Endodermal cell (in vitro differentiated cells): Measurements from ENCODE around the gene MLST8. TPM values are rescaled to one million over a fixed set of nuclear protein-coding genes. Genes with fewer than 3 reads are reported as not detected.

Experiments
- DNase-seq: peaks from one replicate; pipeline ENCODE4 v3.0.0-alpha.2; 2017
- H3K27ac ChIP-seq: 2 replicates; pipeline ENCODE4 v1.5.1; 2013; ENCODE audit warnings: mild to moderate bottlenecking, low read depth, low read length, moderate library complexity
- H3K27me3 ChIP-seq: 2 replicates; pipeline ENCODE4 v1.6.1; 2013; ENCODE audit warnings: mild to moderate bottlenecking, low read length, moderate library complexity; ENCODE audit not compliant: insufficient read depth, control insufficient read depth, poor library complexity, severe bottlenecking
- H3K36me3 ChIP-seq: 2 replicates; pipeline ENCODE4 v1.7.0; 2013; ENCODE audit warnings: mild to moderate bottlenecking, low read length, moderate library complexity; ENCODE audit not compliant: control insufficient read depth, insufficient read depth
- H3K4me1 ChIP-seq: one replicate; pipeline ENCODE4 v1.7.0; 2013; ENCODE audit warnings: low read length; ENCODE audit not compliant: control insufficient read depth, insufficient read depth
- H3K4me3 ChIP-seq: 2 replicates; pipeline ENCODE4 v1.5.1; 2013; ENCODE audit warnings: mild to moderate bottlenecking, low read length, moderate library complexity
- H3K9ac ChIP-seq: 2 replicates; pipeline ENCODE4 v1.6.1; 2013; ENCODE audit warnings: mild to moderate bottlenecking, low read length, moderate library complexity; ENCODE audit not compliant: poor library complexity, severe bottlenecking; ENCODE audit errors: extremely low read depth
- H3K9me3 ChIP-seq: 2 replicates; pipeline ENCODE4 v1.6.1; 2013; ENCODE audit warnings: mild to moderate bottlenecking, low read length, moderate library complexity; ENCODE audit not compliant: control insufficient read depth
- H3K27ac Mint-ChIP-seq: 2 replicates; pipeline ENCODE4 v1.8.0; 2020; ENCODE audit warnings: mixed read lengths
- H3K27me3 Mint-ChIP-seq: 2 replicates; pipeline ENCODE4 v1.8.0; 2021; ENCODE audit warnings: mild to moderate bottlenecking, mixed read lengths; ENCODE audit not compliant: insufficient read depth
- H3K36me3 Mint-ChIP-seq: 2 replicates; pipeline ENCODE4 v1.8.0; 2020; ENCODE audit warnings: low read depth, mixed read lengths
- H3K4me1 Mint-ChIP-seq: 2 replicates; pipeline ENCODE4 v1.8.0; 2020; ENCODE audit warnings: mixed read lengths
- H3K4me3 Mint-ChIP-seq: 2 replicates; pipeline ENCODE4 v1.8.0; 2020; ENCODE audit warnings: mild to moderate bottlenecking, moderate library complexity, mixed read lengths
- H3K9me3 Mint-ChIP-seq: 2 replicates; pipeline ENCODE4 v1.8.0; 2020; ENCODE audit warnings: mild to moderate bottlenecking, mixed read lengths
- WGBS, 2 experiments: methylation state at CpG; one replicate each; pipeline versions ENCODE4 v1.1.5 to v1.1.7; 2013; ENCODE audit warnings: missing lambda C conversion rate in 2 of 2, mixed read lengths in 1 of 2; ENCODE audit not compliant: insufficient coverage in 1 of 2, insufficient read length in 1 of 2; 5-methylcytosine and 5-hydroxymethylcytosine counted together
- total RNA-seq, 2 donors: library from RNA; stranded (reverse); fragmentation: NEBNext Ultra II Directional in 1 of 2; extraction: Animal tissue kit (Norgen Biotek cat#: 25700) in 1 of 2; gene quantifications; 2 replicates in 1 of 2; 3 replicates in 1 of 2; pipeline ENCODE4 v1.2.1, GENCODE V29; 2021
- TF ChIP-seq, protein P1 (sequence below): fragments of 200-600 bp; sonication (generic); conservative IDR thresholded peaks from 2 replicates; pipeline ENCODE4 v1.5.0; 2021; ENCODE audit warnings: antibody characterized with exemption, mild to moderate bottlenecking

The MLST8 gene
- total RNA-seq, 2 donors from 2014 or later, result 60.3 to 70.8 TPM

DNA sequence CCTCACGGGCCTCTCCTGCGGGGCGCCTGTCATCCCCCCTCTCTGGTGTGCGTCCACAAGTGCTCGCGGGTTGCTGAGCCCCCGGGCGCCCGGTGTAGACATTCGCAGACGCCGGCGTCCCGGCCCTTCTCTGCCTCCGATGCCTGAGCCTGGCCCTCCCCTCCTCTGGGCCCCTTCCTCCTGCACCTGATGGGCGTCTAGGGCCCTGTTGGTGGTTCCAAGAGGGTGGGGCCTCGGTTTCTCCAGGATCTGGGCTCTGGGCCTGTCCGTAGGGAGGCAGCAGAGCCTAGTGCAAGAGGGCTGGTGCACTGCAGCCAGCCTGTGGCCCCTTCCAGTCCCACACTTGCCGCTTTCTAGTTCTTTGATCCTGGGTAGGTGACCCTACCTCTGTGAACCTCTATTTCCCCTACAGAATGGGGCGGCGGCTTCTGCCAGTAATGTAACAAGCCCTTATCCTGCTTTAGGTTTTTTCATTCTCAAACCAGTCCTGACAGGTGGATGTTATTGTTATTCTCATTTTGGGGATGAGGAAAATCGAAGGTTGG, 18.8 kb downstream of the MLST8 start:
- no peaks in the 10 kb centered on the region for H3K9me3 Mint-ChIP-seq
- H3K27ac ChIP-seq, result peak overlapping the region; percentile 4

GRCh38 chr16:2226245-2226793, 21.1 kb downstream of the MLST8 start:
- no peak overlapping the region for H3K4me3 Mint-ChIP-seq
- TF ChIP-seq, protein P1, sequence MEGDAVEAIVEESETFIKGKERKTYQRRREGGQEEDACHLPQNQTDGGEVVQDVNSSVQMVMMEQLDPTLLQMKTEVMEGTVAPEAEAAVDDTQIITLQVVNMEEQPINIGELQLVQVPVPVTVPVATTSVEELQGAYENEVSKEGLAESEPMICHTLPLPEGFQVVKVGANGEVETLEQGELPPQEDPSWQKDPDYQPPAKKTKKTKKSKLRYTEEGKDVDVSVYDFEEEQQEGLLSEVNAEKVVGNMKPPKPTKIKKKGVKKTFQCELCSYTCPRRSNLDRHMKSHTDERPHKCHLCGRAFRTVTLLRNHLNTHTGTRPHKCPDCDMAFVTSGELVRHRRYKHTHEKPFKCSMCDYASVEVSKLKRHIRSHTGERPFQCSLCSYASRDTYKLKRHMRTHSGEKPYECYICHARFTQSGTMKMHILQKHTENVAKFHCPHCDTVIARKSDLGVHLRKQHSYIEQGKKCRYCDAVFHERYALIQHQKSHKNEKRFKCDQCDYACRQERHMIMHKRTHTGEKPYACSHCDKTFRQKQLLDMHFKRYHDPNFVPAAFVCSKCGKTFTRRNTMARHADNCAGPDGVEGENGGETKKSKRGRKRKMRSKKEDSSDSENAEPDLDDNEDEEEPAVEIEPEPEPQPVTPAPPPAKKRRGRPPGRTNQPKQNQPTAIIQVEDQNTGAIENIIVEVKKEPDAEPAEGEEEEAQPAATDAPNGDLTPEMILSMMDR, result no peak
- peak overlapping the region; percentile 87 for H3K27ac Mint-ChIP-seq
- H3K4me3 ChIP-seq, result no peak overlapping the region
- H3K9me3 ChIP-seq, result no peaks in the 10 kb centered on the region
- no peak overlapping the region for H3K27ac ChIP-seq
- peaks cover 15% of the 10 kb centered on the region for H3K36me3 Mint-ChIP-seq
- DNase-seq, result no peak
- peaks cover 25% of the 10 kb centered on the region for H3K36me3 ChIP-seq
- no peaks in the 10 kb centered on the region for H3K27me3 ChIP-seq
- no peak overlapping the region for H3K9ac ChIP-seq
- 94 to 100% methylated on average over 2 to 9 of the region's 9 CpGs for WGBS, 2 experiments
- H3K9me3 Mint-ChIP-seq, result no peaks in the 10 kb centered on the region
- H3K4me1 Mint-ChIP-seq, result peaks cover 4% of the 10 kb centered on the region
- H3K4me1 ChIP-seq, result no peaks in the 10 kb centered on the region
- H3K27me3 Mint-ChIP-seq, result no peaks in the 10 kb centered on the region

More for the DNA sequence above, 18.8 kb downstream of the MLST8 start:
- peak overlapping the region; percentile 74 for H3K4me3 Mint-ChIP-seq
- 12 to 18% methylated on average over 7 to 22 of the region's 22 CpGs for WGBS, 2 experiments
- Histone ChIP-seq H3K4me1 (no peaks in the 10 kb centered on the region), H3K9ac (peak overlapping the region; percentile 81), H3K4me3 (peak overlapping the region; percentile 91), H3K27me3 (no peaks in the 10 kb centered on the region), H3K9me3 (no peaks in the 10 kb centered on the region), H3K36me3 (peaks cover 18% of the 10 kb centered on the region)
- H3K4me1 Mint-ChIP-seq, result peaks cover 4% of the 10 kb centered on the region
- peaks cover 8% of the 10 kb centered on the region for H3K36me3 Mint-ChIP-seq
- TF ChIP-seq, protein P1, result no peak
- H3K27me3 Mint-ChIP-seq, result no peaks in the 10 kb centered on the region
- H3K27ac Mint-ChIP-seq, result peak overlapping the region; percentile 72
- DNase-seq, result peak; percentile 80

DNA sequence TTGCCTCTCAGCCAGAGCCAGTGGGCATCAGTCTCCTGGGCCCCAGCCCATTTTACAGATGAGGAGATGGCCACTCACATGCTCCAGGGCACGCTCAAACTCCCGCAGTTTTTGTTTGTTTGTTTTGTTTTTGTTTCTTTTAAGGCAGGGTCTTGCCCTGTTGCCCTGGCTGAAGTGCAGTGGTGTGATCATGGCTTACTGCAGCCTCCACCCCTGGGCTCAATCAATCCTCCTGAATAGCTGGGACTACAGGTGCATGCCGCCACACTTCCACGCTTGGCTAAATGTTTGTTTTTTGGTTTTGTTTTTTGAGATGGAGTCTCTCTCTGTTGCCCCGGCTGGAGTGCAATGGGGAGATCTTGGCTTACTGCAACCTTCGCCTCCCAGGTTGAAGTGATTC, 21.7 kb downstream of the MLST8 start:
- Mint-ChIP-seq H3K36me3 (peaks cover 17% of the 10 kb centered on the region), H3K27ac (no peak overlapping the region), H3K27me3 (no peaks in the 10 kb centered on the region), H3K4me3 (no peak overlapping the region), H3K4me1 (peaks cover 4% of the 10 kb centered on the region), H3K9me3 (no peaks in the 10 kb centered on the region)
- Histone ChIP-seq H3K4me3 (no peak overlapping the region), H3K27ac (no peak overlapping the region), H3K36me3 (peaks cover 25% of the 10 kb centered on the region), H3K9ac (no peak overlapping the region), H3K27me3 (no peaks in the 10 kb centered on the region), H3K9me3 (no peaks in the 10 kb centered on the region), H3K4me1 (no peaks in the 10 kb centered on the region)
- TF ChIP-seq, protein P1, result no peak
- DNase-seq, result no peak
- 97% methylated on average over 4 to 6 of the region's 6 CpGs for WGBS, 2 experiments
